Measurements from ENCODE around the gene TRIM65.
A peak's percentile ranks its signal among the peaks of the same experiment; 100 is the strongest.
"Not testable (repeated sequence)": the region's sequence is repeated elsewhere in the genome, so short reads cannot be mapped to it uniquely, and the experiment has no call there.

Gene TRIM65

GRCh38 chr17:75872434-75873351 is 24.1 kb downstream of the TRIM65 start:
- TF ChIP-seq CTCF (conservative IDR thresholded peaks at IDR 0.05; ENCODE audit: low read length): no peak
- no peak for TF ChIP-seq EZH2phosphoT487 (IDR thresholded peaks at IDR 0.05; ENCODE audit: borderline replicate concordance)
- Histone ChIP-seq H3K36me3 (ENCODE audit: insufficient read depth, low read length) (no peaks in the 10 kb centered on the region), H3K9me2 (replicated peaks; ENCODE audit: low read depth, low read length) (no peaks in the 10 kb centered on the region), H4K20me1 (ENCODE audit: insufficient read depth, low read length, poor library complexity, severe bottlenecking) (no peaks in the 10 kb centered on the region), H3K4me1 (ENCODE audit: insufficient read depth, low read length, poor library complexity, severe bottlenecking) (peaks cover 33% of the 10 kb centered on the region), H3K79me2 (ENCODE audit: insufficient read depth, low read length) (peaks cover 16% of the 10 kb centered on the region), H3K27me3 (ENCODE audit: insufficient read depth, low read length, poor library complexity, severe bottlenecking) (no peaks in the 10 kb centered on the region), H3K4me2 (ENCODE audit: low read depth, low read length, poor library complexity, severe bottlenecking) (peak overlapping the region; percentile 7), H3K9me3 (ENCODE audit: insufficient read depth, low read depth, low read length) (no peaks in the 10 kb centered on the region), H3F3A (ENCODE audit: low read depth) (no peaks in the 10 kb centered on the region), H3K4me3 (ENCODE audit: low read length, poor library complexity, severe bottlenecking) (no peak overlapping the region), H3K9ac (ENCODE audit: low read depth, low read length, poor library complexity, severe bottlenecking) (peak overlapping the region; percentile 54), H2AFZ (ENCODE audit: low read length) (no peak overlapping the region; the same call in 1 of the 2 replicates)

- not testable (repeated sequence) for H3F3A ChIP-seq (ENCODE audit: low read depth); H3K9me2 ChIP-seq (replicated peaks; ENCODE audit: low read depth, low read length); H4K20me1 ChIP-seq (ENCODE audit: insufficient read depth, low read length, poor library complexity, severe bottlenecking); H3K79me2 ChIP-seq (ENCODE audit: insufficient read depth, low read length); H3K36me3 ChIP-seq (ENCODE audit: insufficient read depth, low read length); H3K27me3 ChIP-seq (ENCODE audit: insufficient read depth, low read length, poor library complexity, severe bottlenecking); H3K4me3 ChIP-seq (ENCODE audit: low read length, poor library complexity, severe bottlenecking); H3K9me3 ChIP-seq (ENCODE audit: insufficient read depth, low read depth, low read length); H2AFZ ChIP-seq (ENCODE audit: low read length); H3K9ac ChIP-seq (ENCODE audit: low read depth, low read length, poor library complexity, severe bottlenecking); H3K4me2 ChIP-seq (ENCODE audit: low read depth, low read length, poor library complexity, severe bottlenecking)
- peaks cover 19% of the 10 kb centered on the region for H3K4me1 ChIP-seq (ENCODE audit: insufficient read depth, low read length, poor library complexity, severe bottlenecking)
Observed at GRCh38 chr17:75870228-75870627, 26.5 kb downstream of the TRIM65 start.

- no peaks in the 10 kb centered on the region for H3K9me3 ChIP-seq (ENCODE audit: insufficient read depth, low read depth, low read length)
- H3K4me2 ChIP-seq (ENCODE audit: low read depth, low read length, poor library complexity, severe bottlenecking): no peak overlapping the region
- H3F3A ChIP-seq (ENCODE audit: low read depth): no peaks in the 10 kb centered on the region
- H3K27me3 ChIP-seq (ENCODE audit: insufficient read depth, low read length, poor library complexity, severe bottlenecking): no peaks in the 10 kb centered on the region
- H2AFZ ChIP-seq (ENCODE audit: low read length): no peak overlapping the region
- no peaks in the 10 kb centered on the region for H3K9me2 ChIP-seq (replicated peaks; ENCODE audit: low read depth, low read length)
- no peaks in the 10 kb centered on the region for H3K36me3 ChIP-seq (ENCODE audit: insufficient read depth, low read length)
- no peak overlapping the region for H3K4me3 ChIP-seq (ENCODE audit: low read length, poor library complexity, severe bottlenecking)
- peaks cover 2% of the 10 kb centered on the region; the same call in 1 of the 2 replicates for H3K79me2 ChIP-seq (ENCODE audit: insufficient read depth, low read length)
- H4K20me1 ChIP-seq (ENCODE audit: insufficient read depth, low read length, poor library complexity, severe bottlenecking): no peaks in the 10 kb centered on the region
- no peak for TF ChIP-seq EZH2phosphoT487 (IDR thresholded peaks at IDR 0.05; ENCODE audit: borderline replicate concordance)
- H3K9ac ChIP-seq (ENCODE audit: low read depth, low read length, poor library complexity, severe bottlenecking): no peak overlapping the region
- H3K4me1 ChIP-seq (ENCODE audit: insufficient read depth, low read length, poor library complexity, severe bottlenecking): peaks cover 19% of the 10 kb centered on the region
Observed at GRCh38 chr17:75869282-75870141, 27.2 kb downstream of the TRIM65 start.

GRCh38 chr17:75868730-75869281 is 27.9 kb downstream of the TRIM65 start:
- not testable (repeated sequence) for H3K9ac ChIP-seq (ENCODE audit: low read depth, low read length, poor library complexity, severe bottlenecking); H2AFZ ChIP-seq (ENCODE audit: low read length)

GRCh38 chr17:75865404-75866188 is 31.2 kb downstream of the TRIM65 start:
- not testable (repeated sequence) for H3K79me2 ChIP-seq (ENCODE audit: insufficient read depth, low read length); H3K4me3 ChIP-seq (ENCODE audit: low read length, poor library complexity, severe bottlenecking); H3K36me3 ChIP-seq (ENCODE audit: insufficient read depth, low read length); H3F3A ChIP-seq (ENCODE audit: low read depth); H3K27me3 ChIP-seq (ENCODE audit: insufficient read depth, low read length, poor library complexity, severe bottlenecking); H3K9me3 ChIP-seq (ENCODE audit: insufficient read depth, low read depth, low read length); H3K9me2 ChIP-seq (replicated peaks; ENCODE audit: low read depth, low read length); H2AFZ ChIP-seq (ENCODE audit: low read length); H4K20me1 ChIP-seq (ENCODE audit: insufficient read depth, low read length, poor library complexity, severe bottlenecking)
- Histone ChIP-seq H3K4me1 (ENCODE audit: insufficient read depth, low read length, poor library complexity, severe bottlenecking) (peaks cover 17% of the 10 kb centered on the region), H3K9ac (ENCODE audit: low read depth, low read length, poor library complexity, severe bottlenecking) (peak overlapping the region; percentile 34), H3K4me2 (ENCODE audit: low read depth, low read length, poor library complexity, severe bottlenecking) (peak overlapping the region; percentile 56)

More at GRCh38 chr17:75868730-75869281, 27.9 kb downstream of the TRIM65 start:
- H4K20me1 ChIP-seq (ENCODE audit: insufficient read depth, low read length, poor library complexity, severe bottlenecking); H3K9me3 ChIP-seq (ENCODE audit: insufficient read depth, low read depth, low read length); H3K27me3 ChIP-seq (ENCODE audit: insufficient read depth, low read length, poor library complexity, severe bottlenecking); H3K9me2 ChIP-seq (replicated peaks; ENCODE audit: low read depth, low read length); H3K36me3 ChIP-seq (ENCODE audit: insufficient read depth, low read length); H3K4me2 ChIP-seq (ENCODE audit: low read depth, low read length, poor library complexity, severe bottlenecking); H3K79me2 ChIP-seq (ENCODE audit: insufficient read depth, low read length); H3F3A ChIP-seq (ENCODE audit: low read depth); H3K4me3 ChIP-seq (ENCODE audit: low read length, poor library complexity, severe bottlenecking): not testable (repeated sequence)
- H3K4me1 ChIP-seq (ENCODE audit: insufficient read depth, low read length, poor library complexity, severe bottlenecking): peaks cover 26% of the 10 kb centered on the region

All from Loucy (cell line).